ENCODE measurements around the gene LRP3.

- TF ChIP-seq POLR2AphosphoS5 (IDR thresholded peaks at IDR 0.05) (no peak), CTCF (IDR thresholded peaks at IDR 0.05) (no peak), POLR2A (IDR thresholded peaks at IDR 0.05) (no peak)
Observed at GRCh38 chr19:33238481-33239149, 44.5 kb downstream of the LRP3 start.

All from sigmoid colon (tissue), 4 donors.